Mucosa of rectum (tissue), 2 donors: Measurements from ENCODE around the gene PRTFDC1.
"Not testable (repeated sequence)": the region's sequence is repeated elsewhere in the genome, so short reads cannot be mapped to it uniquely, and the experiment has no call there.

Experiments used
- H3K27ac ChIP-seq, 2 donors: one replicate each; pipeline ENCODE4 v1.7.0; 2013; ENCODE audit warnings: inconsistent platforms in 2 of 2, low read depth in 2 of 2, low read length in 2 of 2
- H3K27me3 ChIP-seq, 2 donors: one replicate each; pipeline ENCODE4 v1.7.0; 2013; ENCODE audit warnings: low read length in 2 of 2; ENCODE audit not compliant: control insufficient read depth in 2 of 2, insufficient read depth in 2 of 2
- H3K36me3 ChIP-seq, 2 donors: one replicate each; pipeline ENCODE4 v1.7.0; 2013; ENCODE audit warnings: low read length in 2 of 2; ENCODE audit not compliant: control insufficient read depth in 2 of 2, insufficient read depth in 2 of 2
- H3K4me1 ChIP-seq, 2 donors: one replicate each; pipeline ENCODE4 v1.7.0; 2013; ENCODE audit warnings: low read length in 2 of 2, mild to moderate bottlenecking in 1 of 2; ENCODE audit not compliant: control insufficient read depth in 2 of 2, insufficient read depth in 2 of 2
- H3K4me3 ChIP-seq, 2 donors: one replicate each; pipeline ENCODE4 v1.7.0; 2013; ENCODE audit warnings: low read length in 2 of 2
- H3K9ac ChIP-seq, 2 donors: one replicate each; pipeline ENCODE4 v1.7.0; 2013; ENCODE audit warnings: low read length in 2 of 2, low read depth in 1 of 2, mild to moderate bottlenecking in 1 of 2
- H3K9me3 ChIP-seq, 2 donors: one replicate each; pipeline ENCODE4 v1.7.0; 2013; ENCODE audit warnings: low read length in 2 of 2; ENCODE audit not compliant: control insufficient read depth in 2 of 2
- donor health status: healthy.
- donor health status: Normal muscosa, but diverticular disease.

Gene PRTFDC1

DNA sequence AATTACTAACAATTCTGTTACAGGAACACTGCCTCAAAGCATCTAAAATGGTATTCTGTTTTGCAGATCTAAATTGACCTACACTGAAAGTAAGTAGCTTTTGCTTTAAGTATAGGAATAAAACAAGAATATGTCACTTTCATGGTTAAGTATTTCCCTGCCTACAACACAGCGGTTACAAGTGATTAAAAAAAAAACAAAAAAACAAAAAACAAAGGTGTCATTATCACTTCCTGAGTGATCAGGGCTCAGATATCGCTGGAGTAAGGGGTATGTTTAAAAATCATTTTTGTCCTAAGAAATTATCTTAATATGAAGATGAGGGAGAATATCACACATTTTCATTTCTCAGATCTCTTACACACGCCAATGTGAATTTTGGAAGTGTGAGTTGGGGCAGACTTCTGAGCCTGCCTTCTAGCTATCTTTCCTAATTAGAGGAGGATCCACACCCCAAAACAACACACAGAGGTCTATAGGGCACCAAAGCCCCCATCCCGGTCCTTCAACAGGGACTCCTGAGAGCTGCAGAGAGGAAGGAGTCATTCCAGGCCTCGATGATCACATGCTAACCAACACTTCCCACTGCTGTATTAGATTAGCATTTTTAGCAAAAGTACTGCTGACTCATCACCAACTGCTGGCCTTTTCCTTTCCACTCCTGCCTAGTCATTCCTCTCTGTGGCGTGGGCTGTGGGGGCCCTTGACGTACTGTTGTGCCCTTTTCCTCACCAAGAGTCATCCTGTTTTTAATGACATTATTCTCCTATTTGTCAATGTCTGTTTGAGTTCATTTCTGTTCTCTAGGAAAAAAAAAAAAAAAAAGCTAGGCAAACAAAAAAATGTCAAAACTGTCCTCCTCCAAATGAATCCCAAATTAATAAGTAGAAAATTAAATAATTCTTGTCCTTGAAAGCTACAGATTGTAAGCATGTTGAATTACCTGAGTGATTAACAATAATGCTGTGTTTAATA is 31.2 kb downstream of the PRTFDC1 start:
- Histone ChIP-seq H3K36me3 (no peaks in the 10 kb centered on the region), H3K4me3 (no peak overlapping the region), H3K27me3 (no peaks in the 10 kb centered on the region), H3K9me3 (no peaks in the 10 kb centered on the region), H3K9ac (no peak overlapping the region), H3K27ac (no peak overlapping the region), H3K4me1 (peaks cover 0 to 3% of the 10 kb centered on the region in 2 donors)

GRCh38 chr10:24920192-24920591 is 32.2 kb downstream of the PRTFDC1 start:
- not testable (repeated sequence) for H3K27me3 ChIP-seq, H3K36me3 ChIP-seq, H3K9ac ChIP-seq, H3K27ac ChIP-seq, H3K4me3 ChIP-seq, H3K4me1 ChIP-seq, H3K9me3 ChIP-seq

- H3K9ac ChIP-seq, H3K27me3 ChIP-seq, H3K4me3 ChIP-seq, H3K27ac ChIP-seq, H3K9me3 ChIP-seq, H3K36me3 ChIP-seq, H3K4me1 ChIP-seq: not testable (repeated sequence)
Measured at GRCh38 chr10:24919629-24920028, 32.8 kb downstream of the PRTFDC1 start.

DNA sequence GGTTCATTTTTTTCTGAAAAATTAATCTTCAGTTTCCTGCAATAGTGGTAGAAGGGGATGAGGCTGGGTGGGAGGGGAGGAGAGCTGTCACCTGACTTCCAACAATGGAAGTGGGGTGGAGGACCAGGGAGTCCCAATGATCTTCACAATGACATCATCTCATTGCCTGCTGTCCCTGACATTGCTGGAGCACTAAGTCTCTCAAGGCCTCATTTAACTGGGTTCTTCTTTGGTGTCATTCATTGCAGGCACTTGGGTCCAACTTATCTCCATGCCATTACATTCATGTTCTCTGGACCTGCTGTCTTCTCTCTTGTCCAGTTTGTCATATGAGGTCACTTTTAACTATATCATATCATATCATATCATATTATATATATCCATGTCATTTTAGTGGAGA is 34.4 kb downstream of the PRTFDC1 start:
- Histone ChIP-seq H3K36me3 (no peaks in the 10 kb centered on the region), H3K9me3 (no peaks in the 10 kb centered on the region), H3K4me1 (no peaks in the 10 kb centered on the region), H3K4me3 (no peak overlapping the region), H3K27me3 (no peaks in the 10 kb centered on the region), H3K27ac (no peak overlapping the region), H3K9ac (no peak overlapping the region)

- no peak overlapping the region for H3K27ac ChIP-seq
- H3K9me3 ChIP-seq, result no peaks in the 10 kb centered on the region
- H3K36me3 ChIP-seq, result no peaks in the 10 kb centered on the region
- no peaks in the 10 kb centered on the region for H3K27me3 ChIP-seq
- no peak overlapping the region for H3K4me3 ChIP-seq
- H3K4me1 ChIP-seq, result no peaks in the 10 kb centered on the region
- no peak overlapping the region for H3K9ac ChIP-seq
Measured at GRCh38 chr10:24917493-24917892, 34.9 kb downstream of the PRTFDC1 start.

- no peaks in the 10 kb centered on the region for H3K9me3 ChIP-seq
- H3K9ac ChIP-seq, result no peak overlapping the region
- H3K4me1 ChIP-seq, result no peaks in the 10 kb centered on the region
- no peaks in the 10 kb centered on the region for H3K36me3 ChIP-seq
- no peak overlapping the region for H3K27ac ChIP-seq
- H3K27me3 ChIP-seq, result no peaks in the 10 kb centered on the region
- no peak overlapping the region for H3K4me3 ChIP-seq
Measured at GRCh38 chr10:24916365-24916764, 36.0 kb downstream of the PRTFDC1 start.

GRCh38 chr10:24915304-24915703 is 37.1 kb downstream of the PRTFDC1 start:
- no peak overlapping the region for H3K9ac ChIP-seq
- no peak overlapping the region for H3K4me3 ChIP-seq
- H3K36me3 ChIP-seq, result no peaks in the 10 kb centered on the region
- H3K9me3 ChIP-seq, result no peaks in the 10 kb centered on the region
- no peaks in the 10 kb centered on the region for H3K27me3 ChIP-seq
- no peak overlapping the region for H3K27ac ChIP-seq
- no peaks in the 10 kb centered on the region for H3K4me1 ChIP-seq

DNA sequence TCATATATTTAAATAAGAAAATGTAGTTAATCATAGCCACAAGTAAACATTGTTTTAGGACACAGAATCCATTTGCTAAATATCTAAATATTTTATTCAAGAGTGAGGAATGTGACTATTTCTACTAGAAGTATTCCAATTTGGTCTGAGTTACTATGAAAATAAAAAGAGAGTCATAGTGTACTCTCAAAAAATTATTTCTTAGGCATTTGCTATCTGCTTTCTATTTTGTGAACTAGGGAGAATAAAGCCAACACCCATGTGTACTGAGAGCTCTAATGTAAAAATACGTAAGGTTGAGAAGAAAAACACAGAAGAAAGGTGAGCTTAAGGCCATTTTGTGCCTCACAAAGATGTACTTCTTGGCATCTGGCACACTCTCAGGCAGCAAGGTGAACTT is 38.3 kb downstream of the PRTFDC1 start:
- Histone ChIP-seq H3K4me1 (no peaks in the 10 kb centered on the region), H3K27ac (no peak overlapping the region), H3K27me3 (no peaks in the 10 kb centered on the region), H3K4me3 (no peak overlapping the region), H3K9me3 (no peaks in the 10 kb centered on the region), H3K9ac (no peak overlapping the region), H3K36me3 (no peaks in the 10 kb centered on the region)

GRCh38 chr10:24912215-24912614 is 40.2 kb downstream of the PRTFDC1 start:
- no peaks in the 10 kb centered on the region for H3K9me3 ChIP-seq
- no peaks in the 10 kb centered on the region for H3K36me3 ChIP-seq
- no peaks in the 10 kb centered on the region for H3K27me3 ChIP-seq
- H3K27ac ChIP-seq, result no peak overlapping the region
- H3K9ac ChIP-seq, result no peak overlapping the region
- H3K4me1 ChIP-seq, result no peaks in the 10 kb centered on the region
- H3K4me3 ChIP-seq, result no peak overlapping the region

DNA sequence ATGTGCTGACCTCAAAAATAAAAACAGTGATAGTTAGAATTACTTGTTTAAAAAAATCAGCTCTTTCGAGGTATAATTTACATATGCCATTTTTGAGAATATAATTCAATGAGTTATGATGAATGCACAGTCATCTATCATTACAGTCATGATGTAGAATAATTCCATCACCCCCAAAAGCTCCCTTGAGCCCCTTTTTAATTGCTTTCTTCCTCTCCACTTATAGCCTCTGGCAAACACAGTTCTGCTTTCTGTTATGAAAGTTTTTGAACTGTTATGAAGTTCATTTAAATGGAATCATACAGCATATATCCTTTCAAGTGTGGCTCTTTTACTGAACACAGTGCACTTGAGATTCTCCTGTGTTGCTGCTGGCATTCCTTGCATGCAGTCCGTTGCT is 41.4 kb downstream of the PRTFDC1 start:
- Histone ChIP-seq H3K36me3 (no peaks in the 10 kb centered on the region), H3K27ac (no peak overlapping the region), H3K4me1 (no peaks in the 10 kb centered on the region), H3K9ac (no peak overlapping the region), H3K27me3 (no peaks in the 10 kb centered on the region), H3K4me3 (no peak overlapping the region), H3K9me3 (no peaks in the 10 kb centered on the region)
